Kidney (tissue), 14 donors: ENCODE data around the gene B3GALT5. TPM values are rescaled to one million over a fixed set of nuclear protein-coding genes. Genes with fewer than 3 reads are reported as not detected.
"Not testable (repeated sequence)": the region's sequence is repeated elsewhere in the genome, so short reads cannot be mapped to it uniquely, and the experiment has no call there.

Experiments
- DNase-seq, 5 donors: peaks; one replicate each; pipeline ENCODE4 v3.0.0-alpha.2; 2013 to 2020
- FAIRE-seq: peaks from 2 replicates; lab custom pipeline; 2012; peaks lifted over from hg19 to GRCh38; lab: Jason Lieb, UNC
- H3K27ac ChIP-seq, 2 donors: one replicate each; pipeline ENCODE4 v1.7.0; 2013; ENCODE audit warnings: low read depth in 2 of 2, low read length in 2 of 2, inconsistent platforms in 1 of 2
- H3K27me3 ChIP-seq: one replicate; pipeline ENCODE4 v1.7.1; 2013; ENCODE audit warnings: low read length, inconsistent platforms; ENCODE audit not compliant: control insufficient read depth, insufficient read depth
- H3K36me3 ChIP-seq, 3 donors: one replicate each; pipeline versions ENCODE4 v1.7.0 to v1.7.1; 2013; ENCODE audit warnings: low read length in 3 of 3, control low read depth in 1 of 3, inconsistent platforms in 1 of 3; ENCODE audit not compliant: insufficient read depth in 3 of 3, control insufficient read depth in 2 of 3
- H3K4me1 ChIP-seq, 3 donors: one replicate each; pipeline versions ENCODE4 v1.7.0 to v1.7.1; 2013; ENCODE audit warnings: low read length in 3 of 3, inconsistent platforms in 1 of 3, low read depth in 1 of 3; ENCODE audit not compliant: control insufficient read depth in 2 of 3, insufficient read depth in 2 of 3
- H3K4me3 ChIP-seq, 3 donors: one replicate each; pipeline versions ENCODE4 v1.7.0 to v1.8.1; 2013; ENCODE audit warnings: low read length in 3 of 3, control low read depth in 1 of 3, inconsistent platforms in 1 of 3
- H3K9ac ChIP-seq, 3 donors: one replicate each; pipeline versions ENCODE4 v1.7.0 to v1.7.1; 2013; ENCODE audit warnings: low read length in 3 of 3, control low read depth in 1 of 3, inconsistent platforms in 1 of 3
- H3K9me3 ChIP-seq, 3 donors: one replicate each; pipeline versions ENCODE4 v1.7.0 to v1.7.1; 2013; ENCODE audit warnings: low read length in 3 of 3, control low read depth in 1 of 3, inconsistent platforms in 1 of 3; ENCODE audit not compliant: control insufficient read depth in 2 of 3, insufficient read depth in 1 of 3
- CTCF ChIP-seq: IDR thresholded peaks from 3 replicates; pipeline ENCODE4 v1.5.1; 2012; ENCODE audit warnings: mild to moderate bottlenecking, moderate library complexity, borderline replicate concordance; ENCODE audit not compliant: insufficient read depth; ENCODE audit errors: extremely low read depth
- intact Hi-C: fragments of 100-400 bp; cut with DNase I; formaldehyde crosslinking; loops from one replicate; pipeline ENCODE4 v1.11.1; 2022
- polyA plus RNA-seq: library from polyadenylated mRNA; stranded (reverse); fragments of 350-450 nt; fragmentation: Illumina TruSeq; extraction: RNeasy Lipid Tissue Mini Kit (QIAGEN cat#74804); gene quantifications from one replicate; pipeline ENCODE4 v1.2.3, GENCODE V29; 2014; ENCODE audit warnings: low read depth, low replicate concordance; ENCODE audit not compliant: insufficient read depth
- total RNA-seq: library from RNA; stranded (reverse); fragmentation: NEBNext Ultra II Directional; extraction: Animal tissue kit (Norgen Biotek cat#: 25700); gene quantifications from one replicate; pipeline ENCODE4 v1.2.1, GENCODE V29; 2021
- donor health status: control.
- donor health status: control.
- donor health status: control.
- donor health status: control.
- donor health status: control.
- donor health status: DM: yes; HTN: yes; CAD: no.
- donor health status: Normal renal cell carcinoma (clear cell type).

Gene B3GALT5
- total and polyA plus RNA-seq, 2 donors from 2014 or later: 0.24 to 5.6 TPM

GRCh38 chr21:39582749-39583148, 30.0 kb upstream of the B3GALT5 start:
- DNase-seq (no peak), FAIRE-seq (no peak)
- H3K36me3 ChIP-seq: no peaks in the 10 kb centered on the region
- no peak overlapping the region for H3K27ac ChIP-seq
- H3K9ac ChIP-seq: no peak overlapping the region
- H3K4me3 ChIP-seq: no peak overlapping the region
- peaks cover 0 to 4% (median 0%) of the 10 kb centered on the region in 3 donors for H3K9me3 ChIP-seq
- H3K27me3 ChIP-seq: no peaks in the 10 kb centered on the region
- no peaks in the 10 kb centered on the region for H3K4me1 ChIP-seq
- TF ChIP-seq CTCF: no peak
- intact Hi-C loops: no loop called here

- intact Hi-C loops, H3K9me3 ChIP-seq, H3K27me3 ChIP-seq, H3K4me1 ChIP-seq, H3K9ac ChIP-seq, DNase-seq, FAIRE-seq, H3K4me3 ChIP-seq, H3K36me3 ChIP-seq, H3K27ac ChIP-seq: not testable (repeated sequence)
These were observed 29.2 kb upstream of the B3GALT5 start for GRCh38 chr21:39583586-39583985.

- DNase-seq (no peak), FAIRE-seq (no peak)
- Histone ChIP-seq H3K9me3 (peaks cover 0 to 4% (median 0%) of the 10 kb centered on the region in 3 donors), H3K4me3 (no peak overlapping the region), H3K4me1 (no peaks in the 10 kb centered on the region), H3K27ac (no peak overlapping the region), H3K9ac (no peak overlapping the region), H3K36me3 (no peaks in the 10 kb centered on the region), H3K27me3 (no peaks in the 10 kb centered on the region)
- intact Hi-C loops: no loop called here
- no peak for TF ChIP-seq CTCF
These were observed 25.4 kb upstream of the B3GALT5 start for GRCh38 chr21:39587376-39587775.

GRCh38 chr21:39588884-39589283, 23.9 kb upstream of the B3GALT5 start:
- Histone ChIP-seq H3K27ac (no peak overlapping the region), H3K9me3 (peaks cover 0 to 4% (median 0%) of the 10 kb centered on the region in 3 donors), H3K9ac (no peak overlapping the region), H3K36me3 (no peaks in the 10 kb centered on the region), H3K27me3 (no peaks in the 10 kb centered on the region), H3K4me3 (no peak overlapping the region), H3K4me1 (no peaks in the 10 kb centered on the region)
- no peak for DNase-seq
- TF ChIP-seq CTCF: no peak
- FAIRE-seq: no peak
- intact Hi-C loops: no loop called here
